ENCODE data around the gene CDKL1.
"Not testable (repeated sequence)": the region's sequence is repeated elsewhere in the genome, so short reads cannot be mapped to it uniquely, and the experiment has no call there.

The CDKL1 gene

DNA sequence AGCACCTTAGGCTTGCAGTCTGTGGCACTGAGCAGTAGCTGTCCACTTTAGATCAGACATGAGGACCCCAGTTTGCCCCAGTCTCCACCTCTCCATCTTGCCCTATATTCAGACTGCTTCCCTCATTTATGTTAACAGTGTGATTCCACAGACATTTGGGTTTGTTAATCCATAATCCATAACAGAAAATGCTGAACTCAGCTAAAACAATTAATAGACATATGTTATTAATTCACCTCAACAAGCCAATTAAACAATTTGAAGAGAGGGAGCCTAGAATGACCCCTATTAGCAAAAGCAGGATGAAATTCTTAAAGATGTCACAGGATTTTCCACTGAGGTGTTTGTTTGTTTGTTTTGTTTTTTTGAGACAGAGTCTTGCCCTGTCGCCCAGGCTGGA is 9.1 kb downstream of the CDKL1 start:
- DNase-seq: no peak

DNA sequence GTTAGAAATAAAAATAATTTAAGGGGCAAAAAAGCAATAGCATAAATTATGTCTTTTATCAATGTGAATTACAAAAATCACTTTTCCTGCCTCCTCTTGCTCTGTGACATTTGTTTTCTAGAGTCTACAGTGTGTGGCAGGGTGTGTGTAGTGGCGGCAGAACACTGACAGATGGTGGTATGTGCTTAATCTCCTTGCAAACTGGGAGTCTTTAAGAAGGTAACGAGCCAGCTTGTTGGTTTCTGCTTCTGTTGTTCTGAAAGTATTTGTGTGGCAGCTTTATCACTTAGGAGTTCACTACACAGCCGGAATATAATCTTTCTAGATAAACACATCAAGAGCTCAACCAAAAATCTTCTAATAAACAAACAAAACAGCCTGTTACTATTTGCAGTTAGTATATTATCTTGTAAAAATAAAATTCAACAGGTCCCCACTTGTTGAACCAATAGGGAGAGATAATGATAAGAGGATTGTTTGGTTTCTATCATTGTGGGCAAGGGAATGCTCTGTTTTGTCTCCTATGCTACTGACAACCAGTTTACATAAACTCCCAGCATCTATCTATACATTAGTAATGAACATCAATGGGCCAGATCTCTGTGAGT is 13.0 kb downstream of the CDKL1 start:
- DNase-seq: peak; percentile 13

DNA sequence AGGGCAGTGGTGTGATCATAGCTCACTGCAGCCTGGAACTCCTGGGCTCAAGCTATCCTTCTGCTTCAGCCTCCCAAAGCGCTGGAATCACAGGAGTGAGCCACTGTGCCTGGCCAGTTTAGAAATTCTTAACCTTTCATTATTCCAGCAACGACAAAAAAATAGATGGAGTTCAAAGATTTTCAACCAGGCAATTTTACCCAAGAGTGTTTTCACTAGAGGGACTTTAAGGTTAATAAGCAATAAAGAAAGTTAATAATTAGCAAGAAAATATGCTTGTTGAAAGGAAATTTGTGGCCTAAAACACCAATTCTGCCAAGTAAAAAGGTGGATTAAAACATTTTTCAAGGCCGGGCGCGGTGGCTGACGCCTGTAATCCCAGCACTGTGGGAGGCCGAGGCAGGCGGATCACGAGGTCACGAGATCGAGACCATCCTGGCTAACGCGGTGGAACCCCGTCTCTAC is 14.8 kb downstream of the CDKL1 start:
- DNase-seq: no peak

DNA sequence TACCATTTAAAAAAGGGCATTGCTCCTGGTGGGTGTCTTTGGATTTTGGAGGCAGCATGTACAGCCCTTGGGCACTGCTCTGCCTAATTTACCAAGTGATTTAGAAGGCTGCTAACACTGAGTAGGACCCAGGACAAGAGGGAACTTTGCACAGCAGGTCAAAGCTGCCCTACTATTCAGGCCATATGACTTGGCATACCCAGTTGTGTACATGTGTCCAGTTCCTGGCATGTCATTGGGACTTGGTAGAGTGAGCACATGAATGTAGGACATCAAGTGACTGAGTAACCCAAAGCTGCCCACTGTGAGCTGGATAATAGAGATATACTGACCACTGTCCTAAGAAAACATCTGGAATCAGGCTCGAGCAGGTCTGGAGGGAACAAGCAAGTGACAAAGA is 15.7 kb downstream of the CDKL1 start:
- DNase-seq: no peak

DNA sequence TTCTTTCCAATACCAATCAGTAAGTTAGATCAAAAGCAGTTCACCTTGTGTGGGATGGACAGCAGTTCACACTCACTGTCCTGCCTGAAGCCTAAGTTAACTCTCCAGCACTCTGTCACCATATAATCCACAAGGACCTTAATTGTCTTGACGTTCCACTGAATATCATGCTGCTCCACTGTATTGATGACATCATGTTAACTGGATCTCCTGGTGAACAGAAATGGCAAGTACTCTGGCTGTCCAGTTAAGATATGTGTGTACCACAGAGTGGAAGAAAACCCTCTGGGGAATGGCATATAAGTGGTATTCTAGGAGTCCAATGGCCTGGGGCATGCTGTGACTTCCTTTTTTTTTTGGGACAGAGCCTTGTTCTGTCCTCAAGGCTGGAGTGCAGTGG is 16.2 kb downstream of the CDKL1 start:
- DNase-seq: no peak

DNA sequence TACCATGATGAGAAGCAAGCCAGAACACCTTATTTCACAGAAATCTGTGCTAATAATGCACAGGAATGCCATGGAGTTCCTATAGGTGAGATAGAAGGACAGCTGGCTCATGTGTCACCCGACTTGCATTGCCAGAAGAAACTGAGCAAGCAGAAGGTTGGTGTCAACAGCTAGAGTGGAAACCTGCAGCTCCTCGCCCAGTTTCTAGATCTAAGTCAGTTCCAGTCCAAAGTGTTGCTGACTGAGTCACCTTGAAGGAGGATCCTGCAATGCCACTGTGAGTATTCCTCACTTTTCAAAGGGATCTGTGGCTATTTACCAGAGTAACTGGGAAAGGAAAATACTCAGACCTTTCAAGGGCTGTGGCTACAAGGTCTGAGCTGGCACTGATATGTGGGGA is 17.1 kb downstream of the CDKL1 start:
- DNase-seq: no peak

- DNase-seq: no peak
Measured at GRCh38 chr14:50377550-50378085, 19.1 kb downstream of the CDKL1 start.

GRCh38 chr14:50375760-50376159 is 20.9 kb downstream of the CDKL1 start:
- no peak for DNase-seq

- no peak for DNase-seq
Measured at GRCh38 chr14:50373959-50374358, 22.7 kb downstream of the CDKL1 start.

DNA sequence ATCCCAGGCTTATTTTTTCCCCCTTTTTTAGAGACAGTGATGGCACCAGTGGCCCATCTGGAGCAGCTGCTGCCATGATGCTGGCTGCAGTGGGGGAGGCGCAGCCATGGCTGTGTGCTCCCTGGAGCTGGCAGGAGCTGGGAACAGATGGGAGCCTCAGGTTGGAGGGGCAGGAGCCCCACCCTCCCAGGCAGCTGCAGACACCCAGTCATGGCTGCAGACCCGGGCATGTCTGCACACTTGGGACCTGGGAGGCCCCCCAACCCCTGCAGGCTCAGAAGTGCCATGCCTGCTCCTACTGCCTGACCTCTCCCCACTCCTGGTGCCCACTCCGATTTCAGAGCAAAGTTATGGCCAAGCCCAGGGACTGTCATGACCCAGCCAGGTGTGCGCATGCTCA is 25.1 kb downstream of the CDKL1 start:
- no peak for DNase-seq

DNA sequence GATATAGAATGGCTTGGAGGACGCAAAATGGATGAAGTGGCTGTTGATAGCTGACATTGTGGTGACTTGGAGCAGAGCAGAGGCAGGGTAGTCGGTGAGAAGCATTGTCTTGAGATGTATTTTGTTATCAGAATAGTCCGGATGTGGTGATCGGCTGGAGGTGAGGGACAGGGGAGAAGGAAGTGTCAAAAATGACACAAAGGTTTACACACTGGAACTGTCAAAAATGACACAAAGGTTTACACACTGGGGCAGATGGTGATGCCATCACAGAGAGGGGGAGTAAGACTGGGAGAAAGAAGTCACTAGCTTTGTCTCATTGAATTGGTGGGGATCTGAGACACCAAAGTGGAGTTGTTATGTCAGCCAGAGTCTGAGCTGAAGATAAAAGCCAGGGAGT is 30.1 kb downstream of the CDKL1 start:
- no peak for DNase-seq

- no peak for DNase-seq
Measured at GRCh38 chr14:50366115-50366514, 30.6 kb downstream of the CDKL1 start.

- DNase-seq: not testable (repeated sequence)
Measured at GRCh38 chr14:50365572-50365971, 31.1 kb downstream of the CDKL1 start.

DNA sequence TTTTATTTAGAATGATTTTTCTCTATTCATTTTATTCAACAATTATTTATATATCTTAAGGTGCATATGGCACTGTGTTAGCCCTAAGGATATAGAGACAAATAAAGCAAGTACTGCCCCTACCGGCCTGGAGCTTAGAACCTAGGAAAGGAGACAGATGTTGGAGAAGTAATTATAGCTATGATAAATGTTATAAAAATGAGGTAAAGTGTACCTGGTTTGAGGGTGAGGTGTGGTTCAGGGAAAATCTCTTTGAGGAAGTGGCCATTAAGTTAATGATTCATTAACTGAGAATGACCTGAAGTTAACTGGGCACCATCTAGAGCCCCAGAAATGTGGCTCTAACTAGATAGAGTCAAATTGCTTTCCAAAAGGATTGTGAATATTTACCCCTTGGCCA is 31.9 kb downstream of the CDKL1 start:
- DNase-seq: no peak

DNA sequence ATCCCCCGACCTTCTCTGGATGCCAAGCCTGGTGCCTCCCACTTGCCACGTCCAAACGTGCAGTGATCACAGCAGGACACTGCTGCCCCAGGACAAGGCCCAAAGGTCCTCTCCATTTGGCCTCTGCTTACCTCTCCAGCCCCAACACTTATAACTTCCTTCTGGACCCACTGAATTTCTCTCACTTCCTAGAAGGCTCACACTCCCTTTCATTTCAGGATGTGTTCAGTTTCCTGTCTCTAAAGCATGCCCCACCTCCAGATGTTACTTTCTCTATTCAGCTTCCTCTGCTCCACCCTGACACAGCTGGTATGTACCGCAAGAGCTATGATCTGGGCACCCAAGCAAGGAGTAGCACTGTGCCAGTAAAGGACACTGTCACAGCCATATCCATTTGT is 33.0 kb downstream of the CDKL1 start:
- DNase-seq: no peak

DNA sequence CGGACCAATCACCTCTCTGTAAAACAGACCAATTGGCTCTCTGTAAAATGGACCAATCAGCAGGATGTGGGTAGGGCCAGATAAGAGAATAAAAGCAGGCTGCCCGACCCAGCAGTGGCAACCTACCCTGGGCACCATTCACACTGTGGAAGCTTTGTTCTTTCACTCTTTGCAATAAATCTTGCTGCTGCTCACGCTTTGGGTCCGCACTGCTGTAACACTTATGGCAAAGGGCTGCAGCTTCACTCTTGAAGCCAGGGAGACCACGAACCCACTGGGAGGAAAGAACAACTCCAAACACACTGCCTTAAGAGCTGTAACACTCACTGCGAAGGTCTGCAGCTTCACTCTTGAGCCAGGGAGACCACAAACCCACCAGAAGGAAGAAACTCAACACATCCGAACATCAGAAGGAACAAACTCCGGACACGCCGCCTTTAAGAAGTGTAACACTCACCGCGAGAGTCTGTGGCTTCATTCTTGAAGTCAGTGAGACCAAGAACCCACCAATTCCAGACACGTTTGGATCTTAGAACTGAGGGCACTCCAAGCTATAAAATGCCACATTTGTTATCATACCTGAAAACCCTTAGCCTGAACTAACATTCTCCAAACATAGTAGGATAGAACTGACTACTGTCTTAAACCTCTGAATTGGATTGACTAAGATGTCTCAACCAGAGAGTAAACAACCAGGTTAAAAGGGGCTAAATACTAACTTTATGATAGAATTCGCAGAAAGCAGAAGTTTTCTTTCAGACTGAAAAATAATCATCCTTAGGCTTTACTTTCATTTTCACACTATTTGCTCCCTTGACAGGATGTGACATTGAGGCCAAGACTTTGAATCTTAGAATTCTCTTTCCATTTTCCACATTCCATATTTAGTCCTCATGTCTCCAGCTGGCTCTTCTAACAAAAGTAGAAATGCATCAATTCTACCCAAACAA is 33.6 kb downstream of the CDKL1 start:
- no peak for DNase-seq

GRCh38 chr14:50361473-50362403 is 34.9 kb downstream of the CDKL1 start:
- DNase-seq: not testable (repeated sequence)

- no peak for DNase-seq
Measured at GRCh38 chr14:50360851-50361250, 35.8 kb downstream of the CDKL1 start.

DNA sequence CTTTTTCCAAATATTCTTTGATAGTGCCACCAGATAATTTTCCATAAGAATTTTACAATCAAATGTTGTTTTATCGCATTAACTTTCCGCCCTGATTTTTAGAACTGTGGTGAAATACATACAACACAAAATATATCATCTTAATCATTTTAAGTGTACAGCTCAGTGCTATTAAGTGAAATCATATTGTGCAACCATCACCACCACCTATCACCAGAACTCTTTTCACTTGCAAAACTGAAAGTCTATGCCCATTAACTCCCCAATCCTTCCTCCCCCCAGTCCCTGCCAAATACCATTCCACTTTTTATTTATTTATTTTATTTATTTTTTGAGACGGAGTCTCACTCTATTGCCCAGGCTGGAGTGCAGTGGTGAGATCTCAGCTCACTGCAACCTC is 36.6 kb downstream of the CDKL1 start:
- no peak for DNase-seq

DNA sequence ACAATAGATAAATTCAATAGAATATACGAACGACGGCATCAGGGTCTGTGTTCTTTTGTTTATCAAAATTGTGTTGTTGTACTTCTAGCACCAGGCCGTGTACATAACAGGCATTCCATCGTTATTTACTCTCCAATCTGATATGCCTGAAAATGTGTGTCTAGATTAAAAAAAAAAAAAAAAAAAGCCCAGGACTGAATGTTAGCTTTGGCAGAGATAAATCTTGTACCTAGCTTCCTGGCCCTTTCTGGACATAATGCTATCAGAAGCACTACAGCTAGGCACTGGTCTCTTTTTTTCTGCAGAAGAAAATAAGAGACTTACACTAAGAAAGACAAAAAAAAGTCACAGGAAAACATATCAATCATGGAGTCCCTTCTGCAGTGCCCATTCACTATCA is 37.0 kb downstream of the CDKL1 start:
- DNase-seq: no peak

GRCh38 chr14:50357753-50358395 is 38.8 kb downstream of the CDKL1 start:
- DNase-seq: no peak

- no peak for DNase-seq
Measured at GRCh38 chr14:50357124-50357523, 39.6 kb downstream of the CDKL1 start.
